Activated CD4-positive, alpha-beta T cell treated with anti-CD3 and anti-CD28 coated beads, Interleukin-2, amount 50 U/mL, for 16 hours (primary cell): ENCODE results near the gene GPR179.
"Not testable (repeated sequence)": the region's sequence is repeated elsewhere in the genome, so short reads cannot be mapped to it uniquely, and the experiment has no call there.

Experiments
- DNase-seq: peaks from one replicate; pipeline ENCODE4 v3.0.0-alpha.2; 2020

The GPR179 gene

GRCh38 chr17:38322156-38322779 lies 21.5 kb downstream of the GPR179 start:
- DNase-seq = peak; percentile 69

GRCh38 chr17:38320482-38320881 lies 23.3 kb downstream of the GPR179 start:
- no peak for DNase-seq

DNA sequence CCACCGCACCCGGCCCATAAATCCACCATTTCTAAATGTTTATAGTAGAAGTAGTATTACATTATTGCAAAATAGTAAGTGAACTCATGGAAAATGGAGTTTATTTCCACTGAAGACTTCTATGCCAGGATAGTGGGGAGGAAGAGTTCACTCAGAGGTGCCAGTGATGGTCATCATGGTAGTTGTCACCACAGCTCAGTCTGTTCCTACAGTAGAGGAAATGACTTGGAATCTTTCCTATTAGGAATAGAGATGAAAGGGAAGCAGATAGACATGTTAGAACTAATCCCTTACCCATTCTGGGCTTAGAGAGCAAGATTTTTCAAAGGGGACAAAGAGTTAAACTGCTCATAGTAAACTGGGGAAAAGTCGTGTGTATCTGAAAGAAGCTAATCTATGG lies 26.7 kb downstream of the GPR179 start:
- DNase-seq = no peak

DNA sequence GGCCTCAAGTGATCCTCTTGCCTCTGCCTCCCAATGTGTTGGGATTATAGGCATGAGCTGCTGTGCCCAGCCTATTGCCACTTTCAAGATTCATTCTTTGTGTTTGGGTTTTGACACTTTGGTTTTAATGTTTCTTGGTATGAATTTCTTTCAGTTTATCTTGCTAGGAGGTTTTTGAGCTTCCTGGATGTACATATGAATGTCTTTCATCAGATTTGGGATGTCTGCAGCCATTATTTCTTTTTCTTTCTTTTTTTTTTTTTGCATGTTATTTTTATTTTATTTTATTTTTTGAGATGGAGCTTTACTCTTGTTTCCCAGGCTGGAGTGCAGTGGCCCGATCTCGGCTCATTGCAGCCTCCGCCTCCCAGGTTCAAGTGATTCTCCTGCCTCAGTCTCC lies 28.3 kb downstream of the GPR179 start:
- peak; percentile 45 for DNase-seq

DNA sequence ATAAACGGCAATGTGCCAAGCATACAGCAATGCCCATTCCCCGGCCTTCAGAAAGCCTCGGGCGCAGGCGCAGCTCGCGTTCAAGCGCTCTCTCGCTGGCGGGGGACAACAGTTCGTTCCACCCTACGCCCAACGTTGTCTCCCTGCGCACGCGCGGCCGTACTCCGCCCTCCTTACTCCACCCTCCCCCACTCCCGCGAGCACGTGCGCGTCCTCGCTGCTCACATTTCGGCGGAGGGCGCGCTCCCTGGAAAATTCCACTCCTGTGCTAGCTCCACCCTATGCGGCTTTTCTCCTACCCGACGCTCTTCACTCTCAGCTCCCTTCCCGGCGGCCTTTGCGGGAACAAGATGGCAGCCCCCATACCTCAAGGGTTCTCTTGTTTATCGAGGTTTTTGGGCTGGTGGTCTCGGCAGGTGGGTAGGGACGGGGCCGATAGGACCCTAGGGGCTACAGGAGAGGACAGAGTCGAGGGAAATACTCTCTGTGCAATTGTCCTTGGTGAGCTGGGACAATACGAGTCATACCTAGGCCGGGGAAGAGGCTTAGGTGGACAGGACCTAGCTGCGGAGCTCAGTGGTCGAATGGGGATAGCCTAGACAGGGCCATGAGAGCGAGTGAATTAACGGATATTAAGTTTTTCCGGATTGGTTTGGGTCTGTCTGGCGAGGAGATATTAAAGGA lies 46.8 kb downstream of the GPR179 start, which contains the start of gene MRPL45:
MRPL45 (plus strand) TSS at position 335 of the 684 bp plus-strand sequence; CDS start at position 351, 16 bp downstream.
- DNase-seq = peak; percentile 98

DNA sequence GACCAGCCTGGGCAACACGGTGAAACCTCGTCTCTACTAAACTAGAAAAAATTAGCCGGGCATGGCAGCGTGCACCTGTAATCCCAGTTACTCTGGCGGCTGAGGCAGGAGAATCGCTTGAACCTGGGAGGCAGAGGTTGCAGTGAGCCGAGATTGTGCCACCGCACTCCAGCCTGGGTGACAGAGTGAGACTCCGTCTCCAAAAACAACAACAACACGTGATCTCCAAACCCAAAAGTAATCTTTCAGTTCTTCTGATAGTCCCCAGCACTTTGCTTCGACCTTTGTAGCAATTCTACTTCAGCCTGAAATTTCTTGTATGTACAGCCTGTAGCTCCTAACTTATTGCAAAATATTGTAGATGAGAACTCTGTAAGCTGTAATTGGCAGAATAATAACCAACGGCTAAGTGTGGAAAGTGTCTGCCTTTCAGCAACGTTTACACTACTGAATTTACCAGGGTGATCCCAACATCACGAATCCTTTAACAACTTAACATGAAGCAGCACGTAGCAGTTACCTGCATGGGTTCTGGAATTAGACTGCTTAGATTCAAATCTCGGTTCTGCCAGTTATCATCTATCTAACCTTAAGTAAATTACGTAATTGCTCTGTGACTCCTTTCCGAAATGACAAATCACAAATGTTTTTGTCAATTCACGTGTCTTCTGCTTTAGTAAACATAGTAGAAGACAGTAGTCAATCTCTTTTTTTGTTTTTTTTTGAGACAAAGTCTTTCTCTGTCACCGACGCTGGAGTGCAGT lies 48.0 kb downstream of the GPR179 start:
- not testable (repeated sequence) for DNase-seq

- DNase-seq = not testable (repeated sequence)
Measured at GRCh38 chr17:38289760-38290159, 54.0 kb downstream of the GPR179 start.

GRCh38 chr17:38288217-38288827 lies 55.4 kb downstream of the GPR179 start:
- DNase-seq = not testable (repeated sequence)

GRCh38 chr17:38286501-38287091 lies 57.2 kb downstream of the GPR179 start:
- DNase-seq = peak; percentile 41

- not testable (repeated sequence) for DNase-seq
Measured at GRCh38 chr17:38285994-38286393, 57.8 kb downstream of the GPR179 start.
